GM21528 (cell line): ENCODE measurements around the gene TLE1.
"Not testable (repeated sequence)": the region's sequence is repeated elsewhere in the genome, so short reads cannot be mapped to it uniquely, and the experiment has no call there.

Experiments
- ATAC-seq: cut with Tn5 transposase; IDR thresholded peaks from one replicate; pipeline ENCODE4 v1.9.1; 2021; ENCODE audit warnings: mild to moderate bottlenecking, moderate library complexity; ENCODE audit not compliant: unreplicated experiment, low FRiP score

The TLE1 gene

DNA sequence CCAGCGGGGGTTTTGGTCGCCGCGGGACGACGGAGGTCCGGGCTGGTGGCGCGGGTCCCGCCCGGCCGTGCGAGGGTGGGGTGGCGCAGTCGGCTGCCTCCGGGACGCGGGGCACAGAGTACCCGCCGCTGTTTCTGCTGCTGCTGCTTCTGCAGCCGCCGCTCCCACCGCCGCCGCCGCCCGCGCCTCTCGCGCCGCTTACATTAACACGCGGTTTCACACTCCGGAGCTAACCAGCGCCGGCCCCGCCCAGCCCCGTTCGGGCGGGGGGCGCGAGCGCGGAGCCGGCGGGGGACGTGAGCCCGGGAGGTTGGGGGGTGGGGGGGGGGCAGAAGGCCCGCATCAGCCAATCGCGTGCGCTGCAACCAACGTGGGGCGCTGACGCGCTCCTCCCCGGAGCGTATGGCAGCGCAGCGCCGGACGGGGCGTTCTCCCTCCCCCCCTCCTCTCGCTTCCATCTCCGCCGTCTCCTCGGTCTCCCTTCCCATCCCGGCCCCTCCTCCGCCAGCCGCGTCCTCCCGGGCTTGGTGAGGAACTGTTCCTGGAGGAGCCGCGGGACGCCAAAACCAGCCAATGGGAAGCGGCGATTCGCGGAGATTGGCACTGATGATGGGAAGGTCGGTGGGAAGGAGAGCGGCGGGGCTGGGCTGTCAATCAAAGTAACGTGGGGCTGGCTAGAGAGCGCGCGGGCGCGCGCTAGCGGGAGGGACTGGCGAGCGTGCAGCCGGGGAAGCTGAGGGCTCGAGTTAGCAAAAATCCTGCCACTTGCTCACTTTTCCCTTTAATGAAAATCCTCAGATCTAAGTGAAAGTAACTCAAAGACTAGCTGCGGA is at the start of gene TLE1:
Gene TLE1, minus strand, starts transcription at position 205 of the 833 bp plus-strand sequence. CDS start 1,307 bp downstream, outside the sequence.
- peak; percentile 84 for ATAC-seq

DNA sequence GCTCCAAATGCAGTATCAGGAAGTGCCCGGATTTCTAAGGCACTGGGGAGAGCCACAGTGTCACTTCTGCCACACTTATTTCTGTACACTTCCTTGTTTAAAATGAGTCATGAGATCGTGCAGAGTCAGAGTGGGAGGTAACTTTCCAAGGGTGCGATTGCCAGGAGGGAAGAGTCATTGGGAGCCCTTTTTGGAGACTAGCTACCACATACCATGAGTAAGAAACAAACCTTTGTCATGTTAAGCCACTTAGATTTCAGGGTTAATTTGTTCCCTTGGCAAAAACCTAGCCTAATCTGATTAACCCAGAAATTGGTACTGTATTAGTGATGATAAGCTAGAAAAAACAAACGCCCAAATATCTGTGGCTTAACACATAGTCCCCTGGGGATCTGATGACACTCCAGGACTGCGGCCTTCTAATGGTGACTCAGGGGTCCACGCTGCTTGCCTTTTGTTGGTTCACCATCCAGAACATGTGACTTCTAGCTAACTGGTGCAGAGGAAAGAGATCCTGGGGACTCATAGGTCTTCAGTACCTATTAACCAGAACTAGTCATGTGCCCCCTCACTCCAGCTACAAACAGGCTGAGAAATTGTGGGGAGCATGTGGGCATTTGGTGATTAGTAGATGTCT is 48.6 kb upstream of the TLE1 start:
- ATAC-seq: no peak

DNA sequence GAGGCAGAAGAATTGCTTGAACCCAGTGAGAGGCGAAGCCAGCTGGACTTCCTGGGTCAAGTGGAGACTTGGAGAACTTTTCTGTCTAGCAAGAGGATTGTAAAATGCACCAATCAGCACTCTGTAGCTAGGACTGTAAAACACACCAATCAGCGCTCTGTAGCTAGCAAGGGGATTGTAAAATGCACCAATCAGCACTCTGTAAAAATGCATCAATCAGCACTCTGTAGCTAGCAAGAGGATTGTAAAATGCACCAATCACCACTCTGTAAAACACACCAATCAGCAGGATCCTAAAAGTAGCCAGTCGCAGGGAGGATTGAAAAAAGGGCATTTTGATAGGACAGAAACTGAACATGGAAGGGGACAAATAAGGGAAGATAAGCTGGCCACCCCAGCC is 41.2 kb upstream of the TLE1 start:
- not testable (repeated sequence) for ATAC-seq

DNA sequence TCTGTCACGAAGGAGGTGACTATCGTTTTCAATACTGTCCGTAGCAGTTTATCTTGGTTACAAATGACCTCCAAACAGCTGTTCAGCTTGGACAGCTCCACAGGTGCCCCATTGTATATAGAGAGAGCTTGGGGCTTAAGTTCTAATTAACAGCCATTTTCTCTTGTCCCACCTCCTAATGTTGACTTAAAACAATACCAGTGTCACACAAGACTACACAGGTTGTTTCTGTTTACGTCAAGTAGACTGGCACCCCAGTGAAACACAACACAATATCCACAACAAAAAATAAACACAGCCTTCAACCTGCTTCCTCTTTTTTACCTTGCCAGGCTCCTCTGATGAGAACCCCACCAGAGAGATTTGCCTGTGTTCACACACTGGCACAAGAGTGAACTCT is 39.8 kb upstream of the TLE1 start:
- ATAC-seq: peak; percentile 67

DNA sequence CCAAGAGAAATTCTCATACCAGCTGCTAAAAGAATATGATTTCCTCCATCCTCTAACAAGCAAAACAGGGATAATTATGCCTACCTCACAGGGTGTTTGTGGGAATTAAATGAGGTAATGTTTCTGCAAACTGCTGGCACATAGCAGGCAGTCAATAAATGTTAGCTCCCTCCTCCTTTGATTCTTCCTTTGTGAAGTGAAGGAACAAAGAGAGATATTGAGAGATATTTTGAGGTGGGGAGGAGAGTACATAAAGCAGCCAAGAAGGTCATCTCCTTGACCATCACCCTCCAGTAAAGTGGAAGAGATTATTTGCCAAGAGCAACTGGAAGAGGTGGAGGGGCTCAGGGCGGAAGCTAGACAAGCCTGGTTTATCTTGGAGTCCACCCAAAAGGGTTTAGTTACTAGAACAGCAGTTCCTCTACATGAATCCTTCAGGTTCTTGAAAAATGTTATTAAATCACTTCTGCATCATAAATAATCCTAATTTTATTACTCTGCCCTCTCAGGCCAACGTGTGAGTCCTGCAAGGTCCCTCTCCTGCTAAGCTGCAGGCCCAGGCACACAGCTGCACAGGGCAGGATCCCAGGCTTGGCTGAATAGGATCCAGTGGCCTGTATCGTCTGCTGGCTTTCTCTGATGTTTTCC is 35.0 kb upstream of the TLE1 start:
- ATAC-seq: no peak

DNA sequence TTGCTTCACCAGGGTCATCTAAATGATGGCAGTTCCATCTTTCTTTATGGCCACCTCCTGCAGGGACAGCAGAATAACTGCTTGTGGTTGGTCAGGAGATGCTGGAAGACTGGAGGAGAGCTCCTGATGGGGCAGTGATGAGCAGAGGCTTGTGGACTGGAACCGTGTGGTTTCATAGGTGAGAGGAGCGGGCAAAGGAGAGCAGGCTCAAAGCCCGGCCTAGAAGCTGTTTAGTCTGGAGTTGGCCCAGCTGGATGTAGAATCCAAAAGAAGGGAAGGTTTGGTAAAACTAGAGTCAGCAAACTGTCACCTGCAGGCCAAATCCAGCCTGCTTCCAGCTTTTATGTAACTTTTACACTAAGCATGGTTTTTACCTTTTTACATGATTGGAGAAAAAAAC is 32.9 kb upstream of the TLE1 start:
- ATAC-seq: no peak

DNA sequence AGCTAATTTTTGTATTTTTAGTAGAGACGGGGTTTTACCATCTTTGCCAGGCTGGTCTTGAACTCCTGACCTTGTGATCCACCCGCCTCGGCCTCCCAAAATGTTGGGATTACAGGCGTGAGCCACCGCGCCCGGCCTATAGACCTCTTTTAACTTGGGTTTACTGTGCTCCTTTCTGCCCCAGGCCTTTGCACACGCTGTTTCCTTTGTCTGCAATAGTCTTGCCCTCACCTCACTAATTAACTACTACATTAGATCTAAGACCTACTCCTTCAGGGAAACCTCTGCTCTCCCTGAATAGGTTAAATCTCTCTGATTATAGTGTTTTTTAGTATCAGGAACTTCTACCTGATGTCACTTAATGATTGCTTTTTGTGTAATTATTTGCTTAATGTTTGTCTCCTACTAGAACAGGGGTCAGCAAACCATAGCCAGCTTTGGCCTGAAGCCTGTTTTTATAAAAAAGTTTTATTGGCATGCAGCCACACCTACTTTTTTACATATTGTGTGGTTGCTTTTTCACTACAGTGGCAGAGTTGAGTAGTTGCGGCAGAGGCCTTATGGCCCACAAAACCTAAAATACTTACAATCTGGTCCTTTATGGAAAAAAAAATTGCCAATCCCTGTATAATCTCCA is 31.2 kb upstream of the TLE1 start:
- ATAC-seq: no peak

DNA sequence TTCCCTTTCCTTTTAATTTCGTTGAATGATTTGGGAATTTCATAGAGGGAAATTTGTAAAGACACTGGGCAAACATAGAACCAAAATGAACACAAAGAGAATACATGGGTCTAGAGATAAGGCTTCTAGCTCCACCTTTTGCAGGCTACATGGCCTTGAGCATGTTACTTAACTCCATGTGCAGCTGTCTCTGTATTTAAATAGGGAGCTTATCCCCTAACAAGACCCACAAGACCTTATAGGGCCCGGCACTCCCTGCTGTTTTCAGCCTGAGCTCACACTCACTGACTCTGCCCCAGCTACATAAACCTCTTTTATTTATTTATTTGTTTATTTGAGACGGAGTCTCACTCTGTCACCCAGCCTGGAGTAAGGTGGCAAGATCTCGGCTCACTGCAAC is 30.6 kb upstream of the TLE1 start:
- ATAC-seq: no peak

DNA sequence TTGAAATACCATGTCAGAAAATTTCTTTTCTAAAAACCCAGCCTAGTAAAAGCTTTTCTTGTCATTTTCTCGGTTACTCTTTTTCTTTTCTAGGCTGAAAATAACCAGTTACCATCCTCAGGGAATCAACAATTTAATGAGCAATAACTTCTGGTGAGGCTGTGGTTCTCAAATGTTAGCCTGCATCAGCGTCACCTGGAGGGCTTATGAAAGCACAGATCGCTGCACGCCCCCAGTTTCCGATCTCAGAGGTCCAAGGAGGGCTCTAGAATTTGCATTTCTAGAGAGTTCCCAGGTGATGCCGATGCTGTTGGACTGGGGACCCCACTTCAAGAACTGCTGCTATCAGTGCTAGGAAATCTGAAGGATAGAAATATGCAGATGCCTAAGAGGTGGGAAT is 28.9 kb upstream of the TLE1 start:
- ATAC-seq: no peak

DNA sequence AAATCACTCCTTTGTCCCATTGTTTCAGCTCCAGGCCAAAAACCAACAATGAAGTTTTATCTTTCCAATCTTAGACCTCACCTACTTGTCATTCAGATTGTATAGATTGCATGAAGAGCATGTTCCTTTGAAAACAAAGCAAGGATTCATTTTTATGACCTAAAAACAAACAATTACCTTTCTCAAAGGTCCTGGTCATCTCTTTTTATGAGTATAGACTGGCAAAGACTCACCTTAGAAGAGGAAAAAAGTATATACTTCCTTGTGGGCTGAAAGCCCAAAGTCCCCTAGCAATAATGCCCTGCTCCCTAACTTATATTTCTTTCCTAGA is 28.4 kb upstream of the TLE1 start:
- ATAC-seq: no peak

DNA sequence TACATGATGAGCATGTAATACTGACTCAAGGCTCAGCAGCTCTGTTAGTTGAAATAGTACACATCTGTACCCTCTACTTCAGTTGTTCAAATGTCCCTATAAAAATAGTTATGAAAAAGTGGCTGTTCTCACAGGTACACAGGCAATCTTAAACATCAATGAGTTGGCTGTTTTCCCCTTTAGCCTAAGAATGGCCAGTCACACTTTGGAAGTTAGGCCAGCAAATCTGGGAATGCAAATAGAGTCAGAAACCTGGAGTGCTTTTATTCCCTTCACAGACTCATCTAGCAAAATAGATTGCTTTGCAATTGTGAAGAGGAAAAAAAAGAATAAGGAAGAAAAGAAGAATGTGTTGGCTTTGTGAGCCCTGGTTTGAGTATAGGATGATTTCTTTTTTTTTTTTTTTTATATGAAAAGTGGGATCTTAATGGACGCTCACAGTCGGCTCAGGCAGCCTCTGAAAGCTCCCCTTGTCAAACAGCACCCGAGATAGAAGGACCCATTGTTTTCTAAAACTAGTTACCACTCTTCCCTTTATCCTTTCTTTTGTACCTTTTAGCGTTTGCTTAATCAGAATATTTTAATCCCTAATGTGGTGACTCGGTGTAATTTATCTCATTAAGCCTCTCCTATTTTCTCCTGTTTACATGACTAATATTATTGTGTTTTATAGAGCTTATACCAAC is 27.9 kb upstream of the TLE1 start:
- no peak for ATAC-seq

DNA sequence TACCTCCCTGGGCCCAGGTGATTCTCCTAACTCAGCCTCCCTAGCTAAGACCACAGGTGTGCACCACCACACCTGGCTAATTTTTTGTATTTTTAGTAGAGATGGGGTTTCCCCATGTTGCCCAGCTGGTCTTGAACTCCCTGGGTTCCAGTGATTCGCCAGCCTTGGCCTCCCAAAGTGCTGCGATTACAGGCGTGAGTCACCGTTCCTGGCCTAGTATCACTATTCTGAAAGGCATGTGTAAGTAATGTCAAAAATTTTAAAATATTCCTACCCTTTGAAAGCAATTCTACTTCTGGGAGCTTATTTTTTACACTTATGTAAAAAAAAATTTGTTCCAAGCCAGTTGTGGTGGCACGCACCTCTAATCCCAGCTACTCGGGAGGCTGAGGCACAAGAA is 27.1 kb upstream of the TLE1 start:
- no peak for ATAC-seq

DNA sequence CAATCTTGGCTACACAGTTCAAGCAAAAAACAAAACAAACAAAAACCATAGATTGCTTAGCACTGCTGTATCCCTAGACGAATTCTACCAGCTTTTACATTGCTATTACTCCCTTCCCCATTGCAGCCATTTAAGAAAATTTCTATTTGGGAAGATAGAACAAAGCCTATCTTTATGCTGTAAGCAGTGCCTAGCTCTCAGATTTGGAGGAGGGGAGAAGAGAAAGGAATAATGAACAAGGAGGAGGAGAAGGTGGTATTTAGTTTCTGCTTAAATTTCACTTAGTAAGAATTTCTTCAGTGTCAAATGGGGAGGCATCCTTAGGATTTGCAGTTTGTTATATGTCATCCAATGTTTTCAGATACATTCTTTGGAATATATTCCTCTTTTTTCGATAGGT is 16.2 kb upstream of the TLE1 start:
- no peak for ATAC-seq

DNA sequence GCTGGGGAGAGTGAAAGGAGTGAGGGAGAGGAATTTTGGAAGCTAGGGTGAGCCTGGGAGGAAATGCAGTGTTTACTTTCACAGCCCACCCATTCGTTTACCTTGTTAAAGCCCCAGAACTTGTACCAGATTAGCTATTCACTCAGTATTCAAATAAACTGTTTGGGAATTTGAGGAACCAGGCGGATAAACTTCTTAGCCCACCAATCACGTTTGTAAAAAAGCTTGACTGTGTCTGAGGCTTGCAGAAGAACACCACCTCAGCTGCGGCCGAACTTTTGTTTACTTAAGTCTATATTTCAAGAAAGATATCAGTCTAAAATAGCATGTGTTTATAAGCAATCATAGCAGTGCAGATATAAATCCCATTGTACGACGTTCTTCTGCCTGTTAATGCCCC is 5.2 kb upstream of the TLE1 start:
- no peak for ATAC-seq

DNA sequence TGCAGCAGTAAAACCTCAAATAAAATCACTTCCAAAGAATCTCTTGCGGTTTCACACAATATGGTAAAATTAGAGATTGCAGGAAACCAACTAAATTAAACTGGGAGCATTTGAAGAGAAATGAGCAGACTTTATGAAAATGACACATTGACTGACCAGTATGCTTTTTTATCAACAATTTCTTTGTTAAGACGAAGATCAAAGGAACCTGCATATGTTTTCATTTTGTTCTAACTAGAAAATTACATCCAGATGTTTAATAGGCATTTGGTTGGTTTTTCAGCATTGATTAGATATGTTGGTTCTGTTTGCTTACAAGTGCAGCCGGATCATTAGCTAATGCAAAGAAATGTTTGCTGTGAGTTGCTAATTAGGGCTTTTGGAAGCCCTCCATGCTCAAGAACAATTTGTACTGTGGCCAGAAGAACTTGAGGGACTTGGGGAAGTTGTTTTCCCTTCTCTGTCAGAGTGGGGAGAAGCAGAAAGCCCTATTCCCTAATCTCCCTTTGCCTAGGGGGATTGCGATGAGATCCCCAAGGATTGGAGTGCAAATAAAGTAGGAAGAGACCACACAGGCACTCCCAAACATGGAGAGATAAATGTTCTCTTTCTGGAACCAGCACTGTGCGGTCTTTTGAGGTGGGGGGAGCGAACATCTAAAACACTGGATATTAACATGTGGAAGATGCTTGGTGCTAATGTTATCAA is 4.5 kb upstream of the TLE1 start:
- ATAC-seq: no peak

DNA sequence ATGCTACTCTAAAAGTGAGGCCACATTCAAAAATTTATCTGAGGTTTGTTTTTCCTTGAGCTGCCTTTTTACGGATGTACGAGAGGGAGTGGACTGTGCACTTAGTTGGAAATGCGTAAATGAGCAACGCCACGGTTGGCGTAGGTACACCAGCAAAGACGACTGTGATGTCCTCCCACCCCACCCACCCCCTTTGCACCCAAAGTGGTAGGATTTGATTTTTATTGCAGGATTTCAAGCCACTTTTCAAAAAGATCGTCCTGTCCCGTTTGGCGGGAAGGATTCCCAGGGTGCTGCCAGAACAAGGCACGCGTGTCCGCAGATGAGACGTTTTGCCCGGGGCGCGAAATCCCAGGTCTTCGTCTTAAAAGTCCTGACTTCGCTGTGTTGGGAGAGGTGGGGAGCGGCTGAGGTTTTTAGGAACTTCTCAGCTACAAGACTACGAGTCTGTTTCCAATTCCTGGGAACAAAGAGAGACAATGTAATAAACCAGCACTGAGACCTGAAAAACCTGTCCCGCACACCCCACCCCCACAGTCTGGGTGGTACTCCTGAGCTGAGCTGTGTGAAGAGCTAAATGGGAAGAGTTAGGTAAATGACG is 1.0 kb upstream of the TLE1 start:
- no peak for ATAC-seq

DNA sequence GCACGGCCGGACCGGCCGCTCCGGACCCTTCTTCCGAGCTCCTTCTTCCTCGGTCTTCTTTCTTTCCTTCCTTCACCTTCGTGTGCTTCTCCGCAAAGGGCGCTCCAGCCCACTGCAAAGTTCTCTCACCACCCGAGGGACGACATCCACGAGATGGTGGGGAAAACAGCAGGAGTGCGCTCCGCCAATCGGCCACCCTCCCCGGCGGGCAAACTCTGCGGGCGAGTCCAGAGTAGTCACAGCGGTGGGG is 329 bp downstream of the TLE1 start:
- peak; percentile 24 for ATAC-seq

DNA sequence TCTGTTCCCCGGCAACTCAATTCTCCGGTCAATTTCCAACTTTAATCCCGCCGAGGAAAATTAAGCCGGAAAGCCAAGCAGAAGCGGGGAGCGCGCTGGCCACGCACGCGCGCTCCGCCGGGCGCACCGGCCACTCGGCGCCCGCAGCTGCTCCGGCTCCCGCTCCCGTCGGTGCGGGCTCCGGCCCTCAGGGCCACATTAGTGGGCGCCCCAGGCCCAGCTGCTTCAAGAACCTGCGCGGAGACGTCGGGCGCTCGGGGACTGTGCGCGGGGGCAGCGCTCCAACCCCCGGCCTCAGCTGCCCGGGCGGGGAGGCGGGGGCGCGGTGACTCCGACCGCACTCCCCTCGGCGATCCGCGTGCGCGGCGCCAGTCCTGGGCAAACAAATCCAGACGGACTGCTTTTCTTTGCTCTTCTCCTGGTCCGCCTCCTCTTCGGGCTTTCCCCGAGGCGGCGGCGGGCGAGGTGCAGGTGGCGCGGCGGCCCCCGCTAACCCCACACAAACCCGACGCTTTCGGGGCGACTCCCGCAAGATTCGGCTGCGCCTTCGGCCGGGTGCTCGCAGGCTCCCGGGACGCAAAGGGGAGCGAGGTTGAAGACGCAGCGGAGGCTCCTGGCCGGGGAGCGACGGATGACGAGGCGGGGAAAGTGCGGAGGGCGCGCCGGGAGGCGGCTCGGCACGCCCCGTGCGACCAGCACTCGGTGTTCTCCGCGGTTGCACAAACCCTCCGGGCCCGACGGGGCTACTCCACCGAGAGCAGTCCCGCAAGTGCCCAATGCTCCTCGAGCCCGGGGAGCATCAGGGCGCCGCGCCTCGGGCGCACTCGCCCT is 870 bp downstream of the TLE1 start:
- peak; percentile 23 for ATAC-seq
